ENCODE measurements around the gene MYLK. TPM values are rescaled to one million over a fixed set of nuclear protein-coding genes. Genes with fewer than 3 reads are reported as not detected.

MYLK gene
- total and polyA plus RNA-seq, 9 of the 15 experiments (the other 6 are each of a cell fraction or from before 2014, with no cell fraction given), result 0.11 to 0.53 (median 0.18) TPM; not detected in 2

- POLR2A ChIA-PET, result interaction anchor here (0.6 kb wide), 1 partner anchor 11 kb away, joined by 3 read pairs; no protein-coding TSS in a partner anchor
- CTCF ChIA-PET (ENCODE audit: low intra/inter-chr PET ratio), result no interaction called here
- Histone ChIP-seq H3K36me3 (ENCODE audit: control insufficient read depth, insufficient read depth, low read length) (no peaks in the 10 kb centered on the region), H3K4me1 (replicated peaks in 1 of 2; ENCODE audit: control insufficient read depth in 2 of 2, insufficient read depth in 2 of 2, low read length in 2 of 2) (peaks cover 0 to 4% of the 10 kb centered on the region in 2 experiments; a peak in 2 of 5 replicates), H3K79me2 (ENCODE audit: control insufficient read depth, insufficient read depth, low read length) (no peaks in the 10 kb centered on the region), H3K9ac (ENCODE audit: insufficient read depth in 1 of 2, low read depth in 2 of 2, low read length in 2 of 2) (no peak overlapping the region), H3K4me3 (no peak overlapping the region), H3K4me2 (ENCODE audit: insufficient read depth, low read length) (no peak overlapping the region), H2AFZ (ENCODE audit: low read depth, low read length) (no peak overlapping the region), H3K9me3 (replicated peaks; ENCODE audit: control insufficient read depth, insufficient read depth, low read depth, low read length) (no peaks in the 10 kb centered on the region), H3K27me3 (ENCODE audit: control insufficient read depth in 2 of 2, insufficient read depth in 2 of 2, low read length in 2 of 2) (no peaks in the 10 kb centered on the region), H4K20me1 (replicated peaks; ENCODE audit: control insufficient read depth, insufficient read depth, low read length) (no peaks in the 10 kb centered on the region), H3K27ac (ENCODE audit: extremely low read depth, low read depth, low read length) (no peak overlapping the region), H3K9me1 (ENCODE audit: control insufficient read depth, insufficient read depth, low read length) (no peaks in the 10 kb centered on the region)
- BruUV-seq (replicated peaks), result no TSS peak
- intact Hi-C loops (cut with micrococcal nuclease) (no loop called here), in situ Hi-C loops (cut with MboI) (no loop called here)
- FAIRE-seq, result no peak
- no peak for DNase-seq (ENCODE audit: extremely low read depth in 1 of 4, low spot score in 3 of 4)
- 43% methylated on average over 4 of the region's 4 CpGs for WGBS (ENCODE audit: insufficient coverage, low coverage, missing lambda C conversion rate)
- ATAC-seq, result no peak
- peak; percentile 50 for TF ChIP-seq BHLHE40 (IDR thresholded peaks at IDR 0.05; ENCODE audit: low read length)
- TF ChIP-seq ZNF583 (CRISPR knock-in tag; IDR thresholded peaks at IDR 0.05), result no peak
Measured at GRCh38 chr3:123571264-123571972, 312.7 kb downstream of the MYLK start.

GRCh38 chr3:123568875-123569274 is 315.3 kb downstream of the MYLK start:
- no peak for ATAC-seq
- TF ChIP-seq TEAD4 (IDR thresholded peaks at IDR 0.05; ENCODE audit: low read length) (peak; percentile 26; the same call in 1 of the 2 replicates), TEAD4 (CRISPR knock-in tag; IDR thresholded peaks at IDR 0.05; ENCODE audit: borderline replicate concordance) (no peak), KLF10 (CRISPR knock-in tag; IDR thresholded peaks at IDR 0.05) (no peak), ZNF146 (CRISPR knock-in tag; IDR thresholded peaks at IDR 0.05; ENCODE audit: unreplicated experiment) (no peak), RCOR1 (IDR thresholded peaks at IDR 0.05; ENCODE audit: borderline replicate concordance in 1 of 2, low read depth in 2 of 2, low read length in 2 of 2) (peak in 1 of 2 experiments; percentile 28; a peak in 1 of 4 replicates), NFYB (IDR thresholded peaks at IDR 0.05; ENCODE audit: extremely low read depth, insufficient read length) (no peak), ZNF133 (CRISPR knock-in tag; IDR thresholded peaks at IDR 0.05) (no peak), ELK1 (CRISPR knock-in tag; IDR thresholded peaks at IDR 0.05) (no peak), MEIS2 (IDR thresholded peaks at IDR 0.05; ENCODE audit: partially characterized antibody) (peak; percentile 8), YBX1 (IDR thresholded peaks at IDR 0.05) (no peak), ZNF395 (CRISPR knock-in tag; IDR thresholded peaks at IDR 0.05) (no peak), CBFA2T3 (IDR thresholded peaks at IDR 0.05) (peak; percentile 50)
- Histone ChIP-seq H3K4me2 (ENCODE audit: insufficient read depth, low read length) (no peak overlapping the region), H3K27ac (ENCODE audit: extremely low read depth, low read depth, low read length) (no peak overlapping the region), H3K36me3 (ENCODE audit: control insufficient read depth, insufficient read depth, low read length) (no peaks in the 10 kb centered on the region), H3K4me1 (replicated peaks in 1 of 2; ENCODE audit: control insufficient read depth in 2 of 2, insufficient read depth in 2 of 2, low read length in 2 of 2) (peaks cover 0 to 4% of the 10 kb centered on the region in 2 experiments; a peak in 2 of 5 replicates), H4K20me1 (replicated peaks; ENCODE audit: control insufficient read depth, insufficient read depth, low read length) (no peaks in the 10 kb centered on the region), H3K9me3 (replicated peaks; ENCODE audit: control insufficient read depth, insufficient read depth, low read depth, low read length) (no peaks in the 10 kb centered on the region), H3K27me3 (ENCODE audit: control insufficient read depth in 2 of 2, insufficient read depth in 2 of 2, low read length in 2 of 2) (no peaks in the 10 kb centered on the region), H3K79me2 (ENCODE audit: control insufficient read depth, insufficient read depth, low read length) (no peaks in the 10 kb centered on the region), H2AFZ (ENCODE audit: low read depth, low read length) (no peak overlapping the region), H3K9me1 (ENCODE audit: control insufficient read depth, insufficient read depth, low read length) (no peaks in the 10 kb centered on the region), H3K9ac (ENCODE audit: insufficient read depth in 1 of 2, low read depth in 2 of 2, low read length in 2 of 2) (no peak overlapping the region), H3K4me3 (no peak overlapping the region)
- ChIA-PET CTCF (ENCODE audit: low intra/inter-chr PET ratio) (no interaction called here), POLR2A (interaction anchor here (0.8 to 0.9 kb wide), 3 partner anchors 12 to 340 kb away, joined by 3 read pairs; no protein-coding TSS in a partner anchor)
- no TSS peak for BruUV-seq (replicated peaks)
- intact Hi-C loops (cut with micrococcal nuclease), result no loop called here
- no peak for DNase-seq (ENCODE audit: extremely low read depth in 1 of 4, low spot score in 3 of 4)
- FAIRE-seq, result no peak
- in situ Hi-C loops (cut with MboI), result no loop called here

Data from K562 (cell line).